GM19468 (cell line): Measurements from ENCODE around the gene THRA.
A peak's percentile ranks its signal among the peaks of the same experiment; 100 is the strongest.

Source experiments
- ATAC-seq: cut with Tn5 transposase; IDR thresholded peaks from one replicate; pipeline ENCODE4 v1.9.1; 2021; ENCODE audit warnings: mild to moderate bottlenecking, moderate library complexity, moderate number of reproducible peaks; ENCODE audit not compliant: unreplicated experiment; ENCODE audit errors: extremely low read depth

THRA gene

GRCh38 chr17:40108970-40109824 is 46.4 kb downstream of the THRA start:
- ATAC-seq, result no peak

DNA sequence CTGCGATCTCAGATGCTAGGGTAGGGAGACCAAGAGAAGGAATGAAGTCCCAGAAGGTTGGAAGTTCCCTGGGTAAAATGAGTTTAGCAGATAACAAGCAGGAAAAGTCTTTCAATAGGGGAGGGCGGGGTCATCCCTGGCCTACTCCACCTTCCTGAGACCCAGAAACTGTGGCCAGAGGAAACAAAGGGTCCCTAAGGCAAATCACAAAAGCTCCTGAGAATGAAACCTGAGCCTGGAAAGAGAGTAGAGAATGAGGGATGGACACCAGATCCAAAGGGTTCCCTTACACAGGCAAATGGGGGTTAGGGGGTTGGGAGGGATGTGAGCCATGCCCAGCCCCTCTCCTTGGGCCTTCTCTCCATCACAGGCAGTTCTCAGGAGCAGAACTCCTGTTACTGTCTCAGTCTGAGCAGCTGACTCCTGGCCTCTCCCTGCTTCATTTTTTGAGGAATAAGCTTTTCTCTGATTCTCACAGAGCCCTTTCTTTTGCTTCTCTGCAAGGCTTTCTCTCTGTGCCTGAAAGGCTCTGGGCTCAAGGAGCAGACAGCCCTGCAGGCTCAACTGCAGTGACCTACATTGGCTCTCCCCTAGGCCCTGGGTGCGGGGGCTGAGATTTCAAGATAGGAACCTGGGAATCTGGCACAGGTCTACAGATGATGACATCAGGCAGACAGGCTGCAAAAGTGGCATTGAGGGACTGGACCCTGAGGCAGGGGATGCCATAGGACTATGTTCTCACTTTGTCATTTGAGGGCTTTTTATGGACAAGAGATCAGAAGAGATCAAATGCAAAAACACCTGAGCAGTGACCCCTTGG is 47.5 kb downstream of the THRA start:
- no peak for ATAC-seq

- no peak for ATAC-seq
Observed at GRCh38 chr17:40111221-40112128, 48.7 kb downstream of the THRA start.

DNA sequence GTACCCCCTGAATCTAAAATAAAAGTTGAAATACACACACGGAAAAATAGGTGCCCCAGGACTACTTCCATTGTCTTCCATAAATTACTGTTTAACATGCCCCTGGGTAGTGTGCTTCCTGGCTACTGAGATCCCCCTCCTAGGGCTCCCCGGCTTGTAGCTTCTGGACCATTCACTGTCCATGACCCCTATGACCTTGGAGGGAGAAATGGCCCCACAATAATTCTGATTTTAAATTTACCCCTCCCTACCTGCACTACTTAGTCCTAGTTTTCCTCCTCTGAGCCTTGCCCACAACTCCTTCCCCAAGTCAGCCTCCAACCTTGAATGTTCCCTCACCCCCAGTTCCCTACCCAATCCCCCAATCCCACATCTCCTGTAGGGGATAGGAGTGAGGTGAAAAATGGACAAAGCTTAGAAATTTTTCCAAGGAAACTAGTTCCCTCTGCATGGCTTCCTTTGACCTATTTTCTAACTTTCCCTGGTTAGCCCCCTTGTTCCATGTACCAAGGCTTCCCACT is 49.5 kb downstream of the THRA start:
- ATAC-seq, result no peak

GRCh38 chr17:40112718-40113109 is 49.9 kb downstream of the THRA start:
- no peak for ATAC-seq

GRCh38 chr17:40113110-40113906 is 50.5 kb downstream of the THRA start:
- ATAC-seq, result peak; percentile 28

DNA sequence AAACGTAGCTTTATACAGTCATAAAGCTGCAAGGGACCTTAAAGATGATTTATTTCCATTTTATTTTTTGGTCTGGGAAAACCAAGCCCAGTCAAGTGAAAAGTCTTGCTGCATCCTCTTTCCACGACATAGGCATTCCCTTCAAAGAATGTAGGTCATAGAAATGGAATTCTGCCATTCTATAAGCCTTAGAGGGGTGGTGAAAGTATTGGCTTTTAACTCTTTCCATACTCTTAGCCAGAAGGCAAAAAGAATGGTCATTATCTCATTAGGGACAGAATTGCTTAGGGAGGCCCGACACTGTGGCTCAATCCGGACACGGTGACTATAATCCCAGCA is 51.1 kb downstream of the THRA start:
- no peak for ATAC-seq

- ATAC-seq, result no peak
Observed at GRCh38 chr17:40115101-40115436, 52.3 kb downstream of the THRA start.

GRCh38 chr17:40121181-40122135 is 58.7 kb downstream of the THRA start, which contains the start of gene MSL1:
Gene MSL1 (plus strand): TSS chr17:40121971. CDS start chr17:40122613, 642 bp downstream.
- ATAC-seq, result no peak

DNA sequence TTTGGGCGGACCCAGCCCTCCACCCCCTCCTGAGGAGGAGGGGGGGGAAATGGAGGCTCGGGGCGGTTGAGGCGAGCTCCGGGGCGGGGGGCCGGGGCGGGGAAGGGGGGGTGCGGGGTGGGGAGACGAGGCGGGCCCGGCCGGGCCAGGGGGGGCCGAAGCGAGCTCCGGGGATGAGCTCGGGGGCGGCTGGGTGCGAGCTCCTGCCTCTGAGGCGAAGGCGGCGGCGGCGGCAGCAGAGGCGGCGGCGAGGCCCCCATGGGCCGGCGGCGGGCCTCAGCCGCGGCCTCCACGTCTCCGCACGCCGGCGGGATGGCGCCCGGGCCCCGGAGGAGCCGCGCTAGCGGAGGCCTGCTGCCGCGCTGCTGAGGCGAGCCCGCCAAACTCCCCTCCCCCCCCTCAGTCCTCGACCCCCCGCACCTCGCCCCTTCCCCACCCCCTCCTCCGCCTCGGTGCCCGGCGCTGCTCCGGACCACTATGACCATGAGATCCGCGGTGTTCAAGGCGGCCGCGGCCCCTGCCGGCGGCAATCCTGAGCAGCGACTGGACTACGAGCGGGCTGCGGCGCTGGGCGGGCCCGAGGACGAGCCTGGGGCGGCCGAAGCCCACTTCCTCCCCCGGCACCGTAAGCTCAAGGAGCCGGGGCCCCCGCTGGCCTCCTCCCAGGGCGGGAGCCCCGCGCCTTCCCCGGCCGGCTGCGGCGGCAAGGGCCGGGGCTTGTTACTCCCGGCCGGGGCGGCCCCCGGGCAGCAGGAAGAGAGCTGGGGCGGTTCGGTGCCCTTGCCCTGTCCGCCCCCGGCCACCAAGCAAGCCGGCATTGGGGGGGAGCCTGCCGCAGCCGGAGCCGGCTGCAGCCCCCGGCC is 59.6 kb downstream of the THRA start:
- ATAC-seq, result no peak

- ATAC-seq, result no peak
Observed at GRCh38 chr17:40122999-40123810, 60.4 kb downstream of the THRA start.

DNA sequence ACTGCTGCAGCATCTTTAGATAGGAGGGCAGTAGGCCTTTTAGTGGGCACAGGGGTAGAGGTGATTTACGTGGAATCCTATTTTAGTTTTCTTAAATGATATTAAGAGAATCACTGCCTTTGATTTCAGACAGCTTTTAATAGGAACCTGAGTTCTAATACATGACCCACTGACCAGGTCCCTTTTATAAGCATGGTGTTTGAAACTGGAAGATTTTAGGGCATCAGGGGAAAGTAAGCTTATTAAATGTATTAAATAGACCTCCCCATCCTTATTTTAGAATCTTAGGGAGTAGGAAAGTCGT is 61.0 kb downstream of the THRA start:
- no peak for ATAC-seq

DNA sequence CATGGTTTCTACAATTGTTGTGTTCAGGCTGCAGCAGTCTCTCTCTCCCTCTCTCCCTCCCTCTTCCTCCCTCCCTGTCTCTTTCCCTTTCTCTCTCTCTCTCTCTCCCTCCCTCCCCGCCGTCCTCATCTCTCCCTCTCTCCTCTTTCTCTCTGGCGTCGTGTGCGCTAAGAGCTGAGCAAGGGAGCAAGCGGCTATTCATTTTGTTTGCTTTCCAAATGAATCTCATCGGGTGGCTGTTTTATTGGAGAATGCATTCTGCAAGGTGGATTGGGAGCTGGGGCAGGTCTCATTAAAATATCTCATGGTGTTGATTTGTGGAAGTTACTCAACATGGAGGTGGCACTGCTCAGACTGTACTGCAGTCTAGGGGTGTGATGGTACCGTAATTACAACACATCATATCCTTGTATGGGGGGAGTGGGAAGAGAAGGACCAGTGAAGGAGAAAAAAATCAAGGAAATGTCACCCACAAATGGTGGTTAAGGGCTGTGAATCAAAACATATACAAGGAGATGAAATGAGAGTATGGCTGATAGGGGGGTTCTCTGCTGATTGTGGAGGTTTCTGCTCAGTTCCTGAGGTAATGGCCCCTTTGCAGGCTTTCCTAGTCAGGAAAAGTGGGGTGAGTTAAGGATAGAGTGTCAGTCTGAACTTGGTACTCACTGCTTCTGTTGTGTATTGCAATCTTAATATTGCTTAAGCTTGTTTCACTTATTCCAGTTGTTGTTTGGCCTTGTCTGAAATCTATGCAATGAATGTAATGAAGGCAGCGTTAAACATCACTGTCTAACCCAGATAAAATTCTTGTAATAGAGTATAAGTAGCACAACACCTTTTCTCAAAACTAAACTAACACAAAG is 61.7 kb downstream of the THRA start:
- ATAC-seq, result no peak

DNA sequence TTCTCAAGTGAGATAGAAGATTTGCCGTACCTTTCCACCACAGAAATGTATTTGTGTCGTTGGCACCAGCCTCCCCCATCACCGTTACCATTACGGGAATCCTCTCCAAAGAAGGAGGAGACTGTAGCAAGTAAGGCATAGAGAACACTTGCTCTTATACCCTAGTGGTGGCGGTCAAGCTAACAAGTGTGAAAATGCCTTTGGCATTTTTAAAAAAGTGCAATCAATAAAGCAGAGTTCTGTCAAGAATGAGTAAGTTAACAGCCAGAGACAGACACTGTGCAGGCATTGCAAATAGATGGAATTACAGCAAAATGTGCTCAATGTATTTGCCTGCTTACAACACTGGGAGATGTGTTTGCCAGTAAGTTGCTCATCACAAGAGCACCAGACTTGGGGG is 66.7 kb downstream of the THRA start:
- ATAC-seq, result no peak

DNA sequence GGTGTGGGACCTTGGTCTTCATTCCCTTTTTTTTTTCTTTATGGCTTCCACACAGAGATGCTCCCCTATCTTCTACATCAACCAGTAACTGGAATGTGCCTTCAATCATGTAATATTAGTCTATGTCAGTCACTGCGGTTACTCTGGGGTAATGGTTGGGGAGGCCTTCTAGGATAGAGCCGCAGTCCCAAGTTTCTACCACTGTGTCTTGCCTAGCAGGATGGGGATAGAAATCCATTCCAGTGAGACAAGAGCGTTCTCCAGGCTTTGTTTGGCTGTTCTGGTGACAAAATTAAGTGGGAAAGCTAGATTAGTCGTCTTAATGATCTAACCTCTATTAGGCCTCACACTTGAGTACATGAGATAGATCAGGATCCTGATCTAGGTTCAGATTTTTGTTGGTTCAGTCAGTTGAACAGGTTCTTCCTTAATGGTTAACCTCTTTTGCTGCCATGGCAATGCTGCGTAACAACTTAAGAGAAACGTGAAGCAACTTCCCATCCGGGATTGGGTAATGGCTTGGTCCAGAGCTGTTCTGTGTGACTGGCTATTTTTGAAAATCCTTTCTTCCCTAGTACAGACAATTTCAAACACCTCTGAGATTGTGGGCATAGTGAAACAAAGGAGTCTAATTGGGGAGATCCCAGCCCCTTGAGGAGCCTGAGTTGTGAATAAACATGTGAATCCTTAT is 67.7 kb downstream of the THRA start:
- ATAC-seq, result no peak
